Stimulated activated CD8-positive, alpha-beta memory T cell treated with anti-CD3 and anti-CD28 coated beads, Interleukin-4, amount 100 ng/mL, for 4 hours (primary cell): ENCODE results near the gene ISM1.

Experiments
- DNase-seq, 2 donors: peaks; one replicate each; pipeline ENCODE4 v3.0.0-alpha.2; 2020; ENCODE audit warnings: low read depth in 2 of 2, low spot score in 1 of 2

The ISM1 gene

DNA sequence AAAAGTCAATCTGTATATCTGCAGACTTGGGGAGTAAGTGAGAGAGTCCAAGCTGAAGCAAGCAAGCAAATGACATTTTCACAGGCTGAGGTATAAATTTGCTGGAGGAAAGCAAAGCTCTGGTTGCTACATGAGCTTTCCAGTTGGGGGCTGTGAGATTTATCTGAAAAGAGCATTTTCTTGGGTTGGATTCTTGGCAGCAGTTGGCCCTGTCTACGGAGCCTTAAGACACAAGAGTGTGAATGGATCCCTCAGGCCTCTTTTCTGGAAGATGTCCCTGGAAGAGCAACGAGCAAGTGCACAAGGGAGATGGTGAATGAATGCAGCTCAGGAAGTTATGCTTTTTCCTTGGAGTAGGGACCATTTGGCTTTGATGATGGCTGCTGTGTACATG is 30.8 kb downstream of the ISM1 start:
- no peak for DNase-seq

DNA sequence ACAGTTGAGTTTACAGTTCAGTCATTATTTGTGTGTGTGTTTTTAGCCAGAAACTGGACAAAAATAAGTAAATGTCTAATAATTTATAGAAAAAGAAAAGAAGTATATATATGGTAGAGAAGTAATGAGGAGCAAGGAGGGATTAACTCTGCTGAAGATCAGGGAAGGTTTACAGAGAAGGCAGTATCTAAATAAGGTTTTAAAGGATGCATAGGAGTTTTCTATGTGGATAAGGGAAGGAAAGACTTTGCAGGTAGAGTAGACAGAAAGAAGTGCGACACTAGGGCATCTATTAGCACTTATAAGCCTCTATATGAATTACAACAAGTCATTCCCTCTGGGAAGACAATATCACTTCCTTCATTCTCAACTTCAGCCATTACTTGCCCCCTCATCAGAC is 34.3 kb downstream of the ISM1 start:
- DNase-seq = no peak

DNA sequence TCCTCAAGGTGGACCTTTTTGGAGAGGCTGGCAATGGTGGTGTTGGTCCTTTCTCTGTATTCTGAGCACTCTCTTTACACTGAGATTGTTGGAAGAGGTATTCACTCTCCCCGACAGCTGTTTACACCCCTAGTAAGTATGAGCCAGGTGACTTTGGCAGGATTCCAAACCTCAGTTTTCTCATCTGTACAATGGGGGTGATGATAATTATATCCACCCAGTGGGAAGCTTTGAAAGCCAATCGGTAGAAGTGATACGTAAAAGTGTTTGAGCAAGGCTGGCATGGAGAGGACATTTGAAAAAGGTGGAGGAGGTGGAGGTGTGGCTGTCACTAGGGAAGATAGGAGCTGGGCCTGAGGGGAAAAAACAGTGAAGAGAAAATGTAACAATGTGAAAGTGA is 35.5 kb downstream of the ISM1 start:
- DNase-seq = no peak

DNA sequence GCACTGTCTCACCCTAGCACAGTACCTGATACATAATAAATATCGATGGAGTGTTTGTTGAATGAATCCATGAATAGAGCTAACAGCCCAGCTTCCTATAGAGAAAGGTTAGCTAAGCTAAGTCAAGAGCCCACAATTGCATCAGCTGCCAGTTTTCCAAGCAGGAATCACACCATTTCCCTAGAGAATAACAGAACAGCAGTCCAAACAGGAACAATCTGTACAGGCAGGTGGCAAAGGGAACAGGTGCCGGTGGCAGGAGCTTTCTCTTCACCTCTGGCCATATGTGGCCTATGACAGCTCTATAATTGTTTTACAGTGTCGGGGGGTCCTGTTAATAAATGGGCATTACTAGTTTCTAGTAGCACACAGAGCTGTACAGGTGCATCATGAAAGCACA is 38.8 kb downstream of the ISM1 start:
- DNase-seq = no peak

DNA sequence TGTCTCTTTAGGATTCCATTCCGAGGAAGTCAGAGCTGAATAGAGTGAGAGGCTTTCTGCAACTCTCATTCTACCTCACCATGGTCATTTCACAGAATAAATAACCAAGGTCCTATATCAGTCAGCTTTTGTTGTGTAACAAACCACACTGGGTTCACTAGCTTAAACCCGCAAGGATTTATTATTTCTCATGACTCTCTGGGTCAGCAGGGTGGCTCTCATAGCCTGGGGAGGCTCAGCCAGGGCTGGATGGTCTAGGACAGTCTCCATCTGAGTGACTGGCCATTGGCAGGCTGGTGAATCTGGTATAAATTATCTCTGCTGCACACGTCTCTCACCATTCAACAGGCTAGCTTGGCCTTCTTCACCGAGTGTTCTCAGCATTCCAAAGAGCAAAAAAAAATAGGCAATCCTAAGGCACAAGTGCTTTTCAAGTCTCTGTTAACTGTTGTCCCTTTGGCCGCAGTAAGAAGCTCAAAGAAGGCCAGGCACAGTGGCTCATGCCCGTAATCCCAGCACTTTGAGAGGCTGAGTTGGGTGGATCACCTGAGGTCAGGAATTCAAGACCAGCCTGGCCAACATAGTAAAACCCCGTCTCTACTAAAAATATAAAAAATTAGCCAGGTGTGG is 39.7 kb downstream of the ISM1 start:
- DNase-seq = no peak

DNA sequence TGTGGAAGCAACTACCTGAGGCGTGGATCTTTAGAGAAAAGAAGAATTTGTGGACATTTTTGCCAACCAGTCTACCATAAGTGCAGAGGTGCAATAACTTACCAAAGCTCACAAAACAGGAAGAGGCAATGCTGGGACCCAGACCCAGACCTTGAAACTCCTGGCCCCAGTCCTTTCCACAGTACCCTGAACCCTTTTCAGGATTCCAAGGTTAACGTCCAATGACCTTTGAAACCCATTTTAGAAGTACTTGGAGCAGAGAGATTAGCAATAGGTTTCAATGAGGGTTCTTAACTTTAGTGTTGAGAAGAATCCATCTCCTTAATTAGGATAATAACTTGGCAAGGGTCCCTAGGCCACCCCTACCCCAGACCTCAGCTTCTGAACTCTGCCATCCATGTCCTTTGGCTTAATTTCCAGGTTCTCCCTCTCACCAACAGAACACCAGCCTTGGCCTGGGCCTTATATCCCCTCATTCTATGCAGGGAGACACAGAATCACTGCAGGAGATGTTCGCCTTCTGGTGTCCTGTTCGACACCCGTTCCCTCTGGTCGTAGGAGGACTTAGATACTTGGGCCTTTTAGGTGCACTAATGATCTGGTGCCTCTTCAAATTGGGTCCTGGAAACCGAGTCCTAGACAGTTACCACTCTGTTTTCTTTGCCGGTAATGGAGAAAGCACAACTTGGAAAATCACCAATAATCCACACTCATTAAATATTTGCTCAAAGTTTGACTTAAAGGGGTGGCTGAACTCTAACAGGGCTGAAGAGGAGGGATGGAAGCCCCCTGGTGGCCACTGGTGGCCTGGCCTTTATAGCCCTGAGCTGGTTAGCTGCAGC is 40.6 kb downstream of the ISM1 start:
- peak; percentile 13 to 33 for DNase-seq

DNA sequence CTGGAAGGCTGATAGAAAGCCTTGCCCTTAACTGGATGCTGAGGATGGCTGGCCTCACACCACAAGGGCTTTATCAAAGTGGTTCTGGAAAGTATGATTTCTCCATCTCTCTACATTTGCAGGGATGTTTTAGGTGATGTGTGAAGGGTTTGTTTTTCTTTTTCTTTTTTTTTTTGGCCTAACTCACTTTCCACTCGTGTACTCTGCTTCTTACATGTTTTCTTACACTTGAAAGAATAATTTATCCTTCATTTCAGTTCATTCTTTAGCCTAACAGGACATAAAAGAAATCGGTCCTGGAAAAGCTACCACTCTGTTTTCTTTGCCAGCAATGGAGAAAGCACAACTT is 41.2 kb downstream of the ISM1 start:
- no peak for DNase-seq

DNA sequence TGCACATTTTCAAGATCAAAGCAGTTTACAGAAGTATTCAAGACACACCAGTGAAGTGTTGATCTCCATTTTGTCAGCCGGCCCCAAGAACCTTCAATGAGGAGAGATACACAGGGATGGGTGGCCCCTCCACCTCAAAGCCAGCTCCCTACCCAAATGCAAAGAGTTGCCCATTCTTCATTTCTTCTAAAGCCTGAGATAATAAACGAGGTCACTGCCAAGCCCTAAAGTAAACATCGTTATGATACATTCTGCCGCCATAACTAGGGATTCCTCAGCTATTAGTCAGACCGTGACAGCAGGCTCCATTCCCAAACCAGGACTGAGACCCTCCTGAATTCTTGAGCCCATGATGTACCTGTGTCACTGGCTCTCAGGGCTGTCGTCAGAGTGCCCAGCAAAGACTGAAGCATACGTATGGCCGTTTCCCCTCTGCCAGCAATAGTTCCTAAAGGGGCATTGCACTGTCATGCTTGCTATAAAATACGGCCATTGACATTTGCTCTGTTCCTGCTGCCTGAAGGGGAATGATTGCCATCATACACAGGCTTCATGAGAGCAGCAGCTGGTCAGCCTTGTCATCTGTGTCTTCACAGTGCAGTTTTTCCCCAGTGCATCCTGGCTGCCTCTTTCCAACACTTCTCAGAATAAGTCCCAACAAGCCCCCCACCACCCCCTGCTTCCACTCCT is 41.7 kb downstream of the ISM1 start:
- no peak for DNase-seq

DNA sequence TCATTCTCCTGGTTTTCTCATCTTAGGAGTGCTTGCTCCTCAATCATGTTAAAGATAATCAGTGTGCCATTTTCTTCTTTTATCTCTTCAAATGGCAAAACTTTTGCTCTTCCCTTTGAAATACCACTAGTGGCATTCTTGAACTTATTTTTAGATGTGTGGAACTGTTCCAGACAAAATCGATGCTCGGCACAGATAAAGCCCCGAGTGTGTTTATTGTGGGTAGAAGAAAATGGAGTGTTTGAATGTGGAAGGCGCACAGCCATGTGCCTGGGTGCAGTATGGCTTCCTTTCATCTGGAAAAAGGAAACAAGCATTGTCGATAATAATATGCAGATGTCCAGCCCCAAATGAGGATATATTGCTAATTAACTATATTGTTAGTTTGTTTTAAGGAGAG is 42.4 kb downstream of the ISM1 start:
- no peak for DNase-seq

DNA sequence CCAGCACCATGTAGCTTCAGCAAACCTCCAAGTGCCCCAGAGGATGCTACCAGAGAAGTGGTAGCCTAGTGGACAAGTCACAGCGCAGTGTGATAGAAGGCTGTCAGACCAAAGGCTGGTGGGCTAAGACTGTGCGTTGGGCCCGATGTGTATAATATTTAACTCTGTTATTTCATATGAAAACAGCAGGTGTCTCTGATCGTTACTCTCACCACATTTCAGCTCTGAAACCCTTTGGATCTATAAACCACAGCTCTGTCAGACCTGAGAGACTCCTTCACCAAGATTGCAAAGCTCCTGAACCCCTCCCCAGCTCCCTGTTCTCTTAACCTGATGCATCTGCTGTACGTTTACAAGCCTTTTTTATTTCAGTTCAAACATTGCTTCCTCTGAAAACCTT is 43.8 kb downstream of the ISM1 start:
- no peak for DNase-seq

DNA sequence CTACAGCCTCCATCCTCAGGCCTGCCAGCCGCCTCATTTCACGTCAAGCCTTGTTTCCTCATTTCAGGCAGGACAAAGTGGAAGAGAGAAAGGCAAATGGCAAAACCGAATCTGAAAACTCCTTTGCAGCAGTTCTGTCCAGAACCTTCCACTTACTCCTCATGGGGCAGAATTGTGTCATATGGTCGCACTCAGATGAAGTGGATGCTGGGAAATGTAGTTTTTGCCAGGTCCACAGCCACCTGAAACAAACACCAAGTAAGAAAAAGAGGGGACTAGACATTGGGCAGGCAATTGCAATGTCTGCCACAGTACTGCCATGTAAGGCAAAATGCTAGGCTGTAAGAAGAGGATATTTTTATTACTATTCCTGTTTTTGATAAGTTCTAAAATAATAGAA is 44.9 kb downstream of the ISM1 start:
- DNase-seq = no peak

DNA sequence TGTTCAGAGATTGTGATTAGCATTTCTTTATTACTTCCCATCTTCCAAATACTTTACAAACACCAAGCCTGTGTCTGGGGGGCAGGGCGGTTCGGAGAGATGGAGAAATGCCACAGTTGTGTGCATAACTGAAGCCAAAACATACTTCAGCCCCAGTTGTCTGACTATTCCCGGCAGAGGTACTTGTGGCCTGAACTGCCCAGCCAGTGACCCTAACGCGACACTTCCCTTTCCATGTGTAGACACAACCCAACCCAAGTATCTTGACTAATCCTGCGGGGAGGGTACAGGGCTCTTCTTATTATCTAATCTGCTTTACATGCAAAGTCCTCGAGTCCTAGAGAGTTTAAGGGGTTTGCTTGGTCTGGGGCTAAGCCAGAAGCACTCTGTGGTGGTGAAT is 46.2 kb downstream of the ISM1 start:
- DNase-seq = no peak

DNA sequence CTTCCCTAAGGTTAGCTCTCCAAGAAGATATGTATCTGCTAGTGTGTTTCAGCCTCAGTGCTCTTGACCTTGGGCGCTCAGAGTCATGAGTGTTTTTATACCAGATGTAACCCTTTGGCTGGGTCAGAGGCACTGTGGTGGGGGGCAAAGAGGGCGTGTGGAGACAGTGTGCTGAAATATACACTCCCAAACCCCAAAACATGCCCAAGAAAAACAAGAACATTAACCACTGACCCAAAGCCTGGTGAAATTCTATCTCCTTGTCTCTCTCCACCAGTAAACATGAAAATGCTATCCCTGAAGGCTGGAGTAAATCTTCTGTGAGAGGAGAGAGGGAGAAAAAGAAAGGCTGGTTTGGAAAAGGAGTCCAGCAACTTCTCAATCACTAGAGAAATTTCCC is 47.9 kb downstream of the ISM1 start:
- no peak for DNase-seq

DNA sequence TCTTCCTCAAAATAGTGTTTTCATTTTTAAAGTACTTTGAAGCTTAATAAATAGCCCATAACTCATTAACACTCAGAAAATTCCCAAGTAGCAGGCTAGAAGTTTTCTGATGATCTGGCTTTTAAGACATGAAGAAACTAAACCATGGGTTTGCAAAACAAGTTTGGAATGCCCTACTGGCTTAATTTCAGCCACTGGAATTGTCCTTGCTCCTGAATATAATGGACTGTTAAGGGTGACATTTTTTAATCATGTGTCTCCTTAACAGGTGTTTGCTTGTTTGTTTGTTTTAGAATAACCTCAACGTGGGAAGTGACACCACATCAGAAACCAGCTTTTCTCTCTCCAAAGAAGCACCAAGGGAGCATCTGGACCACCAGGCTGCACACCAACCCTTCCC is 49.1 kb downstream of the ISM1 start:
- no peak for DNase-seq

DNA sequence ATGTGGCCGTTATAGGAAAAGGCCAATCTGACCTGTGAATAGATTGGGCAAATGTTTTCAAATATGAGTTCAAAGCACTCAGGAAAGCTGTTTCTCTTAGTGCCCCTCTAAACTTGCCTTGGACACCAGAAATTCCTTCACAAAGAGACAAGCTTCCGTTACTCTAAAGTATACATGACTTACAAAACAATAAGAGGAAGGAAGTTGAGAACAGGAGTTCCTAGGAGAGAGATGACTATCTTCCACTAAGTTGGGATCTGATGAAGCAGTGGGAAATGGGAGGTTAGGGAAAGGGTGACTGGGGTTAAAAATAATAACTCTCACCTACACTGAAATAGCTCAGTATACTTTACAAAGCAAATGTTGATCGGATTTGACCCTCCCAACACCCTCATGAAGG is 50.0 kb downstream of the ISM1 start:
- no peak for DNase-seq

DNA sequence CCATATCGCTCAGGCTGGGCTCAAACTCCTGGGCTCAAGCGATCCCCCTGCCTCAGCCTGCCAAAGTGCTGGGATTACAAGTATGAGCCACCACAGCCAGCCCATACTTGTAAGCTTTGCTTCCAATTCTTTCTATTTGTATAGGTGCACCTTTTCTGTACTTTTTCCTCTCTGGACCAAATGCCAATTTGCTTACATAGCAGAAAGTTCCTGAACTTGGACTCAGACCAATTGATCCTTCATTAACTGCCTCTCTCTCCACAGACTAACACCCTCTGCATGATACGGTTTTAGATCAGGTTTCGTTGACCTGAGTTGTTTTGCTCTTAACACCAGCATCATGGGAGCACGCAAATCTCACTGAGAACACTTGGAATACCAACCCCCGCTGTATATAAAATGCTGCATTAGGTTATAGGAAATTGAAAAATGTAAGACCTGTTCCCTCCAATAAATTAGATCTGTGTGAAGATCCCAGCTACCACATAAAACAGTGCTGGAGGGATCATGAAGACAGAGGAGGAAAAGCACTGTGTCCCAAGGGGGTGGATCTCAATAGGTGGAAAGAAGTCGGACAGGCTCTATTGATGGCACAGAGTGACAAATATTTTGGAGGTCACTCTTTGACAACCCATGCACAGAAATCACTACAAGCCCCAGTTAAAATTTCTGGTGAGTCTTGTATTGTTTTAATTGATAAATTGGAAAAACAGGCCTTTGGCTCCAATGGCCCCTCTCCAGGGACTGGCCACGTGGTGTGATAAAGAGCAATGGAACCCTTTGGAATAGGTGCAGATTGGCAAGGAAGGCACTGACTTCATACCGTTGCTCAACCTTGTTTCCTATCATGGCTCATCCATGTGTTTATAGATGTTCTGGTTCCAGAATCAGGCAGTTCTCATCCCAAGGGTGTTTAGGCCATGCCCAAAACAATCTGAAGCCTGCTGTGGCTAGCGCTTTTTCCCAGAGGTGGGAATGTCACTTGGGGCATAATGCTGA is 51.2 kb downstream of the ISM1 start:
- DNase-seq = no peak

DNA sequence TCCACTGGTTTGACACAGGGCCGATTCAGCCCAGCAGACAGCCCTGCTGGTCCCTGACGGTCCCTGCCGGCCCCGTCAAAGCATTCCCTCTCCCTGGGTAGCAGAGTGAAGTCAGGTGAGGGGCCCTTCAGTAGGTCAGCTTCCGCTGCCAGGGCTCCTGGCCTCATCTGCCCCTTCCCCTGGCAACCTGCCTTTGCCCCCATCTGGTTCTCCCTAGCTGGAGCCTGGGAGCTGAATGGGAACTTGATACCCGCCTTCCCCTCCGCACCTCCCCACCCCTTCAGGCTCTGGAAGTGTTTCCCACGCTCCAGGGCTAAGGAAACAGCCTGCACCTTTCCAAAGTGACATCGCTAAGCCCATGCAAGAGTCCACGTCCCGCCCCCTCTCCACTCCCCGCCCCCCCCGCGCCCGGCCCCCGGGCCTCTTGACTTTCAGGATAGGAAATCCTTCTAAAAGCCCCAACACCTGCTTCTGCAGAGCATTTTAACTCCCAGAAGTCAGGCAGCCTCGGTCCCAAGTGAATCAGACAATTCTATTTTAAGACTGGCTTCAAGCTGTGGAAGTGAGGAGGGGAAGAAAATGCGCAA is 53.3 kb downstream of the ISM1 start:
- no peak for DNase-seq

DNA sequence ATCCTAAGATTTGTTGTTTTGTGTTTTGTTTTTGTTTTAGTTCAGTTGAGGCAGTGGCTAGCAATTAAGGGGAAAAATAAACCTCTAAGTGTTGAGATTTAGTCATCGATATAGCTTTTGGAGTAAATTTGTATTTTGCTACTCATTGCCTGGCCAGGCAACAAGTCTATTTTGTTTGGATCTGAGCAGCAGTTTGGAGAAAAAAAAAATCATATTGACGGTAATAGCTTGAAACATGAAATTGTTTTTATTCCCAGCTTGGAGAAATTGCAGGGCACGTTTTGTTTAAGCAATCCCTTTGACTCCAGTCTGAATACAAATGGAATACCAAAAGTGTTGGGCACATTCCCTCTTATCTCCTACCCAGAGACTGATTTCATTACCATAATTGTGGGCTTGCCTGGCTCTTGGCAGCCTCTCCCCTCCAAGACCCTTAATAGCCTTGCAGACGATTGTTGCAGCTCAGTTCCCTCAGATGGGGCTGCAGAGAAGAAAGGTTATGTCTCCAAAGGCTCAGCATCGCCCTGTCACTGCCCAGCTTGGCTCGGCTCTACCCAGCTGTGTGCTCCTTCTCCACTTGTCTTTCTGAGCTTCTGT is 56.0 kb downstream of the ISM1 start:
- no peak for DNase-seq

DNA sequence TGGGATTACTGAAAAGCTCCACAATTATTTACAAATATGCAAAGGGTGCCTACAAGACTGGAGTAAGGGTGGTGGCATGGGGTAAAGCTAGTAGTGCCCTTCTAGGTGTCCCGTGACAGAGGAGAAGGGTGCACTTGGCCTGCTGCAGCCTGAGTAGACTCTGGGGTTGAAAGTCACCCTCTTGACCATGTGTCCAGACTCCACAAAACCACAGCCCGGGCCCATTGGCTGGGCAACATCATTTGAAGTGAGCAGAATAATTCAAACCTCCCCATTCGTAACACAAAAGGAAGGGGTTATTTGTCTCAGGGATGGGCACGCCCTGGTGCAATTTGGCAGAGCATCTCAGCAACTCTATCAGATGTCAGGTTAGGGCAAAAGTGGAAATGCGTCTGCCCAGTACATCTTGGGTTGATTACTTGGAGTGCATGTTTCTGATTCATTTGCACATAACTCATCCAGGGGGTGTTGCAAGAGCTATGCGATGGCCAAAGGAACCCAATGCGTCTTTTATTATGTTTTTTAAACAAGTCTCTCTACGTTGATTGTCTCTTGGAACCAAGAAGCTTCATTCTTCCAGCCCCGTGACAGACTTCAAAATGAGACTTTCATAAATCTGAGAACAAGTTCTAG is 56.7 kb downstream of the ISM1 start:
- DNase-seq = no peak
